IgD-negative memory B cell (primary cell): Measurements from ENCODE around the gene MGRN1. TPM values are rescaled to one million over a fixed set of nuclear protein-coding genes. Genes with fewer than 3 reads are reported as not detected.

Source experiments
- H3K27ac Mint-ChIP-seq, 3 donors: one replicate each; pipeline ENCODE4 v1.8.0; 2020 to 2022; ENCODE audit warnings: mild to moderate bottlenecking in 3 of 3, mixed read lengths in 3 of 3, moderate library complexity in 1 of 3
- H3K27me3 Mint-ChIP-seq: one replicate; pipeline ENCODE4 v1.8.0; 2021; ENCODE audit warnings: mixed read lengths
- H3K36me3 Mint-ChIP-seq: one replicate; pipeline ENCODE4 v1.8.0; 2020; ENCODE audit warnings: mild to moderate bottlenecking, mixed read lengths
- H3K4me1 Mint-ChIP-seq, 3 donors: one replicate each; pipeline ENCODE4 v1.8.0; 2020 to 2022; ENCODE audit warnings: mixed read lengths in 3 of 3, mild to moderate bottlenecking in 1 of 3
- H3K4me3 Mint-ChIP-seq, 4 donors: one replicate each; pipeline ENCODE4 v1.8.0; 2020 to 2022; ENCODE audit warnings: mild to moderate bottlenecking in 4 of 4, mixed read lengths in 4 of 4, moderate library complexity in 3 of 4
- H3K9me3 Mint-ChIP-seq, 3 donors: one replicate each; pipeline ENCODE4 v1.8.0; 2020 to 2021; ENCODE audit warnings: mixed read lengths in 3 of 3, mild to moderate bottlenecking in 1 of 3
- polyA plus RNA-seq: library from polyadenylated mRNA; unstranded; fragments of 300-500 nt; fragmentation: Illumina TruSeq; gene quantifications from one replicate; pipeline ENCODE4 v1.2.3, GENCODE V29; 2021

Gene MGRN1
- polyA plus RNA-seq, 1 donor from 2014 or later, result 8.5 TPM

- Mint-ChIP-seq H3K4me1 (no peaks in the 10 kb centered on the region), H3K27ac (peak overlapping the region in 1 of 3 donors; percentile 91), H3K4me3 (no peak overlapping the region), H3K36me3 (peaks cover 4% of the 10 kb centered on the region), H3K27me3 (no peaks in the 10 kb centered on the region), H3K9me3 (no peaks in the 10 kb centered on the region)
These were observed 52.8 kb downstream of the MGRN1 start for GRCh38 chr16:4677390-4677789.

GRCh38 chr16:4677994-4678393 is 53.4 kb downstream of the MGRN1 start:
- Mint-ChIP-seq H3K36me3 (peaks cover 4% of the 10 kb centered on the region), H3K27ac (no peak overlapping the region), H3K4me1 (no peaks in the 10 kb centered on the region), H3K9me3 (no peaks in the 10 kb centered on the region), H3K4me3 (no peak overlapping the region), H3K27me3 (no peaks in the 10 kb centered on the region)

GRCh38 chr16:4678596-4678995 is 54.0 kb downstream of the MGRN1 start:
- no peak overlapping the region for H3K4me3 Mint-ChIP-seq
- no peaks in the 10 kb centered on the region for H3K4me1 Mint-ChIP-seq
- H3K27ac Mint-ChIP-seq, result no peak overlapping the region
- no peaks in the 10 kb centered on the region for H3K27me3 Mint-ChIP-seq
- H3K9me3 Mint-ChIP-seq, result no peaks in the 10 kb centered on the region
- H3K36me3 Mint-ChIP-seq, result peaks cover 4% of the 10 kb centered on the region

- Mint-ChIP-seq H3K36me3 (peaks cover under 1% of the 10 kb centered on the region), H3K4me3 (no peak overlapping the region), H3K4me1 (no peaks in the 10 kb centered on the region), H3K27ac (peak overlapping the region in 1 of 3 donors; percentile 57), H3K9me3 (no peaks in the 10 kb centered on the region), H3K27me3 (no peaks in the 10 kb centered on the region)
These were observed 54.7 kb downstream of the MGRN1 start for GRCh38 chr16:4679156-4679849.

GRCh38 chr16:4679850-4680636 is 55.4 kb downstream of the MGRN1 start:
- Mint-ChIP-seq H3K9me3 (no peaks in the 10 kb centered on the region), H3K27ac (peak overlapping the region in 1 of 3 donors; percentile 57), H3K27me3 (no peaks in the 10 kb centered on the region), H3K4me3 (peak overlapping the region in 1 of 4 donors; percentile 54), H3K4me1 (no peaks in the 10 kb centered on the region), H3K36me3 (no peaks in the 10 kb centered on the region)

GRCh38 chr16:4680673-4681470 is 56.2 kb downstream of the MGRN1 start:
- H3K36me3 Mint-ChIP-seq, result no peaks in the 10 kb centered on the region
- H3K4me3 Mint-ChIP-seq, result no peak overlapping the region
- no peaks in the 10 kb centered on the region for H3K4me1 Mint-ChIP-seq
- no peaks in the 10 kb centered on the region for H3K27me3 Mint-ChIP-seq
- no peak overlapping the region for H3K27ac Mint-ChIP-seq
- no peaks in the 10 kb centered on the region for H3K9me3 Mint-ChIP-seq

- no peak overlapping the region for H3K27ac Mint-ChIP-seq
- no peaks in the 10 kb centered on the region for H3K36me3 Mint-ChIP-seq
- no peak overlapping the region for H3K4me3 Mint-ChIP-seq
- no peaks in the 10 kb centered on the region for H3K27me3 Mint-ChIP-seq
- H3K9me3 Mint-ChIP-seq, result no peaks in the 10 kb centered on the region
- no peaks in the 10 kb centered on the region for H3K4me1 Mint-ChIP-seq
These were observed 57.0 kb downstream of the MGRN1 start for GRCh38 chr16:4681471-4682083.

- Mint-ChIP-seq H3K4me1 (no peaks in the 10 kb centered on the region), H3K27ac (no peak overlapping the region), H3K36me3 (no peaks in the 10 kb centered on the region), H3K27me3 (no peaks in the 10 kb centered on the region), H3K9me3 (no peaks in the 10 kb centered on the region), H3K4me3 (no peak overlapping the region)
These were observed 57.5 kb downstream of the MGRN1 start for GRCh38 chr16:4682084-4682591.

GRCh38 chr16:4682616-4683254 is 58.1 kb downstream of the MGRN1 start:
- no peak overlapping the region for H3K4me3 Mint-ChIP-seq
- no peaks in the 10 kb centered on the region for H3K9me3 Mint-ChIP-seq
- peak overlapping the region in 1 of 3 donors; percentile 46 for H3K27ac Mint-ChIP-seq
- no peaks in the 10 kb centered on the region for H3K4me1 Mint-ChIP-seq
- H3K36me3 Mint-ChIP-seq, result no peaks in the 10 kb centered on the region
- H3K27me3 Mint-ChIP-seq, result no peaks in the 10 kb centered on the region

GRCh38 chr16:4683255-4684057 is 58.8 kb downstream of the MGRN1 start:
- no peaks in the 10 kb centered on the region for H3K4me1 Mint-ChIP-seq
- H3K36me3 Mint-ChIP-seq, result no peaks in the 10 kb centered on the region
- H3K27ac Mint-ChIP-seq, result peak overlapping the region in 1 of 3 donors; percentile 46

GRCh38 chr16:4684058-4684715 is 59.6 kb downstream of the MGRN1 start:
- no peaks in the 10 kb centered on the region for H3K27me3 Mint-ChIP-seq
- H3K4me1 Mint-ChIP-seq, result no peaks in the 10 kb centered on the region
- no peak overlapping the region for H3K4me3 Mint-ChIP-seq
- H3K27ac Mint-ChIP-seq, result no peak overlapping the region
- no peaks in the 10 kb centered on the region for H3K36me3 Mint-ChIP-seq
- H3K9me3 Mint-ChIP-seq, result no peaks in the 10 kb centered on the region

More at GRCh38 chr16:4683255-4684057, 58.8 kb downstream of the MGRN1 start:
- Mint-ChIP-seq H3K4me3 (no peak overlapping the region), H3K27me3 (no peaks in the 10 kb centered on the region), H3K9me3 (no peaks in the 10 kb centered on the region)

- no peaks in the 10 kb centered on the region for H3K9me3 Mint-ChIP-seq
- no peaks in the 10 kb centered on the region for H3K36me3 Mint-ChIP-seq
- peak overlapping the region in 1 of 3 donors; percentile 28 for H3K27ac Mint-ChIP-seq
- H3K4me3 Mint-ChIP-seq, result no peak overlapping the region
- no peaks in the 10 kb centered on the region for H3K27me3 Mint-ChIP-seq
- H3K4me1 Mint-ChIP-seq, result no peaks in the 10 kb centered on the region
These were observed 60.1 kb downstream of the MGRN1 start for GRCh38 chr16:4684763-4685162.

- Mint-ChIP-seq H3K27ac (no peak overlapping the region), H3K36me3 (no peaks in the 10 kb centered on the region), H3K4me1 (no peaks in the 10 kb centered on the region), H3K4me3 (no peak overlapping the region), H3K27me3 (no peaks in the 10 kb centered on the region), H3K9me3 (no peaks in the 10 kb centered on the region)
These were observed 60.7 kb downstream of the MGRN1 start for GRCh38 chr16:4685292-4685691.
